NCI-H2107 treated with DMSO at 0.1 percent for 48 hours (cell line): ENCODE data around the gene DGKB.

Experiments used
- DNase-seq: peaks from one replicate; lab custom pipeline; 2025; ENCODE audit not compliant: unreplicated experiment; lab: John Stamatoyannopoulos, UW

DGKB gene

GRCh38 chr7:14761510-14762296 is 140.8 kb downstream of the DGKB start:
- peak; percentile 98 for DNase-seq

- no peak for DNase-seq
These were observed 141.6 kb downstream of the DGKB start for GRCh38 chr7:14760730-14761478.

GRCh38 chr7:14759785-14760184 is 142.8 kb downstream of the DGKB start:
- no peak for DNase-seq

- peak; percentile 28 for DNase-seq
These were observed 147.9 kb downstream of the DGKB start for GRCh38 chr7:14754631-14755030.

DNA sequence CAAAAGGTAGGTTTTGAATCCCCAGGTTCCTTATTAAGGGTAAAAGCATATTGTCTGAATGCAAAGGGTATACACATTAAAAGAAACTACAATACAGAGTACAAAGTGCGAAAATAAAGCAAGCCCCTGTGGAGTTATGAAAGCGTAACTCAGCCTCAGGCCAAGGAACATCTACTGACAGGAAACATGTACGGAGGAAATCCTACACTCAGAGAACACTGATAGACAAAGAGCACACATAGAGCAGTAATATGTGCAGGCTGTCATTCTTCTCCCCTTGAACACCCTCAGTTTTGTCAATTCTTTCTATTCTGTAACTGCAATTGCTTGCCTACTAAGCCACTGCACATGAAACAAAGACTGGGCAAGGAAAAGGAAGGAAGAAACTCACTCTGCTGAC is 150.2 kb downstream of the DGKB start:
- DNase-seq = no peak

- no peak for DNase-seq
These were observed 151.1 kb downstream of the DGKB start for GRCh38 chr7:14751461-14751860.

- DNase-seq = no peak
These were observed 154.1 kb downstream of the DGKB start for GRCh38 chr7:14748461-14748860.

DNA sequence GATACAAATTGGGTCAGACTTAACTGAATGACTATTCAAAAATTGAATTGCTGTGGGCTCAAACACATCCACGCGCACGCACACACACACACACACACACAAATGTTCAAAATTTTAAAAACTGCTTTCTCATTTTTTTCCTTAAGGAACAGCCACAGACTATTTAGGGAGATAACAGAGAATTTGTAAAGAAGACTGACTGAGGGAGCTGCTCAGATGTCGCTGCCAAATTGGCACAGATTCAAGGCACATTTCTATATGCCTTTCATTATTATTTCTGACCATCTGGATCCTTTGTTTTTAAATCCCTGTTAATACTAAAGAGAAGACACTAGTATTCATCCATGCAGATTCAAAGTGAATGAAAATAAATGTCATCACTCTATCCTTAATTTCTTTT is 154.8 kb downstream of the DGKB start:
- DNase-seq = no peak

GRCh38 chr7:14745076-14745475 is 157.5 kb downstream of the DGKB start:
- no peak for DNase-seq

- no peak for DNase-seq
These were observed 161.9 kb downstream of the DGKB start for GRCh38 chr7:14740606-14741005.

GRCh38 chr7:14739841-14740185 is 162.7 kb downstream of the DGKB start:
- DNase-seq = no peak

DNA sequence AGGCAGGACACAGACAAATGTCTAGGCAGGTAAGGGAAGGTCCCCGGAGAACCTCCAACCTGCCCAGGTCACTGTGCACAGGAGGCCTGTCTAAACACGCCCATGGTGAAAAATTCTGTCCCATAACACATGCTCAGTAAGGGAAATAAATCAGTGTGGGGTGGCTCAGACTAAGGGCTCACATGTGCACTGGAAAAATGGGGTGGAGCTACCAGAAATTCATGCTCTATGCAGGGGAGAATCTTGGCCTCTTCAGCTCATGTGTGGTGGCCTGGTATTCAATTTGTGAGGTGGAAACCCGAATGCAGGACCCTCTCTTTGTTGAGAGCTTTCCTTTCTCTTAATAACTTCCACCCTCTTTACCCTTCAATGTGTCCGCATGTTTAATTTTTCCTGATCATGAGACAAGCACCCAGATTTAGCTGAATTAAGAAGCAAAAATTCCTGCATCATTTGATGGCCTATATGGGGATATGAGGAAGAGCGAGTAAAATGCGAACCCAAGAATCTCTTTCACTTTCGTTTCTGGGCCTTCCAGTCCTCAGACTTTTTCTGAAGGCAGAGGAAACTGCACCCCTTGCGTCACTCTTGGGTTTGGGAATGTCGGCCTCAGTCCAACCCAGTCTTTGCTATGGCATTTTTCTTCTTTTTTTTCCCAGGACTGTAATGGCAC is 163.2 kb downstream of the DGKB start:
- no peak for DNase-seq

- DNase-seq = no peak
These were observed 164.5 kb downstream of the DGKB start for GRCh38 chr7:14738086-14738485.

- DNase-seq = no peak
These were observed 167.7 kb downstream of the DGKB start for GRCh38 chr7:14734839-14735321.

GRCh38 chr7:14720785-14721184 is 181.8 kb downstream of the DGKB start:
- no peak for DNase-seq

GRCh38 chr7:14717816-14718215 is 184.7 kb downstream of the DGKB start:
- DNase-seq = peak; percentile 60

DNA sequence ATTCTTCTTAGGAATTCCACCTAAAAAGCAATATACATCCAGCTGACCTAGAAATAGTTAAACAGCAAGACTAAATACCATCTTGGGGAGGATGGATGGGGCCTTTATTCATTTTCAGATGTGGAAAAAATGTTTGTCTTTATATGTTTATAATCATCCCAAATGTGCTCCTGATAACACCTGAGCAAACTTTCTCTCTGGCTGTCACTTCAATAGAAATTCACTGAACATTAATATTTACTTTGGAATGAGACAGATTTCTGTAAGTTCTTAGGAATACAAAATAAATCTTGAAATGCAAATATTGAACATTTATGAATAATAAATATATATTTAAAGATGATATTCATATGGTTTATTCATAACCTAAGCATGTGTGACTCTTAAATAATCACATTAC is 185.4 kb downstream of the DGKB start:
- DNase-seq = no peak

GRCh38 chr7:14714161-14714728 is 188.3 kb downstream of the DGKB start:
- no peak for DNase-seq

- no peak for DNase-seq
These were observed 204.3 kb downstream of the DGKB start for GRCh38 chr7:14698239-14698638.

- DNase-seq = no peak
These were observed 204.9 kb downstream of the DGKB start for GRCh38 chr7:14697684-14698083.

GRCh38 chr7:14691597-14692203 is 210.9 kb downstream of the DGKB start:
- DNase-seq = peak; percentile 32
